ENCODE results near the gene UCN3. TPM values are rescaled to one million over a fixed set of nuclear protein-coding genes. Genes with fewer than 3 reads are reported as not detected.
"Not testable (repeated sequence)": the region's sequence is repeated elsewhere in the genome, so short reads cannot be mapped to it uniquely, and the experiment has no call there.

The UCN3 gene
- polyA plus RNA-seq, 5 donors = 0.54 to 1.1 (median 0.96) TPM

DNA sequence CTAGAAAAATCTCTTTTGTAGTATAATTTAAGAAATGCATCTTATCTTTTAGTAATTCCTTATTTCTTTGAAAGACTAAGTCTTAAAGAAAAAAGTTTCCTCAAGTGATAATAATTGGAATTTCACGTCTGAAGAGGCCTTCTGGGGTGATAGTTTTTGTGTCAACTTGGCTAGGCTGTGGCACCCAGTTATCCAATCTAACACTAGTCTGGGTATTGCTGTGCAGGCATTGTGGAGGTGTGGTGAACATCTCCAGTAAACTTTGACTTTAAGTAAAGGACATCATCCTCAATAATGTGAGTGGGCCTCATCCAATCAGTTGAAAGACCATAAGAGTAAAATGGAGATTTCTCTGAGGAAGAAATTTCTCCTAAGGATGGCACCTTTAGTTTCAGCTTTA lies 42.2 kb downstream of the UCN3 start:
- DNase-seq = no peak

DNA sequence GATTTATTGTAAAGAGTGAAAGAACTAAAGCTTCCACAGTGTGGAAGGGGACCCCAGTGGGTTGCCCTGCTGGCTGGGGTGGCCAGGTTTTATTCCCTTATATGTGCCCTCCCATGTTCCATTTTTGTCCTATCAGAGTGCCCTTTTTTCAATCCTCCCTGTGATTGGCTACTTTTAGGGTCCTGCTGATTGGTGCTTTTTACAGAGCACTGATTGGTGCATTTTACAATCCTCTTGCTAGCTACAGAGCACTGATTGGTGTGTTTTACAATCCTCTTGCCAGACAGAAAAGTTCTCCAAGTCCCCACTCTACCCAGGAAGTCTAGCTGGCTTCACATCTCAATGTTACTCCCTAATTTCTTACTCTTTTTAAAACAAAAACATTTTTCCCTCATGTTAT lies 46.0 kb downstream of the UCN3 start:
- not testable (repeated sequence) for DNase-seq

DNA sequence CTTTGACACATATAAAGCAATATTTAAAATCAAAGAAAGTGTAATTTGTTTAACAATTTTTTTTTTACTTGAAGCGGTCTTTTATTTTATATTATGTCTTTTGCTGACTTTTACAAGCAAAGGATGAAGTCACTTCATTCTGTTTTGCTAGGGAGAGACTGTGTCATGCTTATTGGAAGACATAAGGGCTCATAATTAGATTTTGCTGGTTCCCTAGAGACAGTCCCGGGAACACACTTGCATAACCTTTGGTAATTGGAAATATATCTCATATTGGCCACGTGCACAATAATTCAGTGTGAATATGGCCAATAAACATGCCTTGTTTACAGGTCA lies 47.1 kb downstream of the UCN3 start:
- DNase-seq = no peak

GRCh38 chr10:5412277-5412941 lies 47.6 kb downstream of the UCN3 start, which contains the start of gene NET1:
Gene NET1 (plus strand): TSS chr10:5412557. CDS start chr10:5412693, 136 bp downstream.
- peak; percentile 81 to 89 for DNase-seq

- DNase-seq = peak; percentile 5 to 27
These were observed 48.5 kb downstream of the UCN3 start for GRCh38 chr10:5413012-5413938.

GRCh38 chr10:5416981-5417380 lies 52.2 kb downstream of the UCN3 start:
- DNase-seq = no peak

DNA sequence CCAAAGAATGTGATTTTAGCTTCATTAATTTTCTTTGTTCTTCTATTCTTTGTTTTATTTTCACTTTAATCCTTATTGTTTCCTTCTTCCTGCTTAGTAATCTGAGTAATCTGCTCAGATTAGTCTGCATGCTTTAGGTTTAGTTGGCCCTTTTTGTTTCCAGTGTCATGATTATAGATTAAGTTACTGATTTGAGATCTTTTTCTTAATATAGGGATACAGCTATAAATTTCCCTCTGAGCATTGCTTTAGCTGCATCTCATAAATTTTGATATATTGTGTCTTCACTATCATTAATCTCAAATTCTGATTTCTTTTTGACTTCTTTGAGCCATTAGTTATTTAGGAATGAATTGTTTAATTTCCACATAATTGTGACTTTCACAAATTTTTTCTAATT lies 53.8 kb downstream of the UCN3 start:
- no peak for DNase-seq

DNA sequence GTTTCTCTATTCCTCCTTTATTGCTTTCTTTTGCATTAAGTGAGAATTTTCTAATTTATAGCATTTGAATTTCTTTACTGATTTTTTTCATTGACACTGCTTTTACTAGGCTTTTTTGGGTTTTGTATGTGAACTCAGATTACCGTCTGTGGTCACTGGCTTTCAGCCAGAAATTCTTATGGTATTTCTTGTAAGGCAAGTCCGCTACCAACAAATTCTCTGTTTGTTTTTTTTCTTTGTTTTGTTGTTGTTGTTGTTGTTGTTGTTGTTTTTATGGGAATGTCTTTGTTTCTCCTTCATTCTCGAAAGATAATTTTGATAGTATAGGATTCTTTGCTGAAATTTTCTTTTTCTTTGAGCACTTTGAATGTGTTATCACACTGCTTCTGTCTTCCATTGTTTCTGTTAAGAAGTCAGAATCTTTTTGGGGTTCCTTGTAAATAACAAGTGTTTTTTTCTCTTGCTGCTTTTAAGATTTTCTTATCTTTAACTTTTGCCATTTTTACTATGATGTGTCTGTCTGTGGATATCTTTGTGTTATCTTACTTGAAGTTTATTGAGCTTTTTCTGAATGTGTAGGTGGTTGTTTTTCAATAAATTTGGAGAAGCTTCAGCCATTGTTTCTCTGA lies 54.8 kb downstream of the UCN3 start:
- DNase-seq = no peak

- no peak for DNase-seq
These were observed 59.0 kb downstream of the UCN3 start for GRCh38 chr10:5423771-5424170.

Other genes with a start within 250 kb of the UCN3 start
- not detected for gene AKR1C8, start 179.8 kb upstream of the UCN3 start, polyA plus RNA-seq (ENCODE audit: insufficient read depth in 1 of 5, insufficient read length in 5 of 5, low replicate concordance in 1 of 5)
- not detected for gene AKR1C4, start 168.1 kb upstream of the UCN3 start, polyA plus RNA-seq (ENCODE audit: insufficient read depth in 1 of 5, insufficient read length in 5 of 5, low replicate concordance in 1 of 5)
- gene TUBAL3, start 39.9 kb downstream of the UCN3 start, polyA plus RNA-seq (ENCODE audit: insufficient read depth in 1 of 5, insufficient read length in 5 of 5, low replicate concordance in 1 of 5) = under 1 TPM in 1 of 5 donors, not detected in 4; 0.09 TPM
- gene NET1, start 47.6 kb downstream of the UCN3 start, polyA plus RNA-seq (ENCODE audit: insufficient read depth in 1 of 5, insufficient read length in 5 of 5, low replicate concordance in 1 of 5) = 100 to 1,000 TPM; 129 to 220 (median 187) TPM
- gene CALML5, start 134.6 kb downstream of the UCN3 start, polyA plus RNA-seq (ENCODE audit: insufficient read depth in 1 of 5, insufficient read length in 5 of 5, low replicate concordance in 1 of 5) = not detected
- under 1 TPM; 0.49 to 0.85 (median 0.55) TPM for gene CALML3, start 160.0 kb downstream of the UCN3 start, polyA plus RNA-seq (ENCODE audit: insufficient read depth in 1 of 5, insufficient read length in 5 of 5, low replicate concordance in 1 of 5)